ENCODE results near the gene PAFAH2. TPM values are rescaled to one million over a fixed set of nuclear protein-coding genes. Genes with fewer than 3 reads are reported as not detected.

Gene PAFAH2
- total and polyA plus RNA-seq, 12 donors = 6.6 to 32.8 (median 13.6) TPM

DNA sequence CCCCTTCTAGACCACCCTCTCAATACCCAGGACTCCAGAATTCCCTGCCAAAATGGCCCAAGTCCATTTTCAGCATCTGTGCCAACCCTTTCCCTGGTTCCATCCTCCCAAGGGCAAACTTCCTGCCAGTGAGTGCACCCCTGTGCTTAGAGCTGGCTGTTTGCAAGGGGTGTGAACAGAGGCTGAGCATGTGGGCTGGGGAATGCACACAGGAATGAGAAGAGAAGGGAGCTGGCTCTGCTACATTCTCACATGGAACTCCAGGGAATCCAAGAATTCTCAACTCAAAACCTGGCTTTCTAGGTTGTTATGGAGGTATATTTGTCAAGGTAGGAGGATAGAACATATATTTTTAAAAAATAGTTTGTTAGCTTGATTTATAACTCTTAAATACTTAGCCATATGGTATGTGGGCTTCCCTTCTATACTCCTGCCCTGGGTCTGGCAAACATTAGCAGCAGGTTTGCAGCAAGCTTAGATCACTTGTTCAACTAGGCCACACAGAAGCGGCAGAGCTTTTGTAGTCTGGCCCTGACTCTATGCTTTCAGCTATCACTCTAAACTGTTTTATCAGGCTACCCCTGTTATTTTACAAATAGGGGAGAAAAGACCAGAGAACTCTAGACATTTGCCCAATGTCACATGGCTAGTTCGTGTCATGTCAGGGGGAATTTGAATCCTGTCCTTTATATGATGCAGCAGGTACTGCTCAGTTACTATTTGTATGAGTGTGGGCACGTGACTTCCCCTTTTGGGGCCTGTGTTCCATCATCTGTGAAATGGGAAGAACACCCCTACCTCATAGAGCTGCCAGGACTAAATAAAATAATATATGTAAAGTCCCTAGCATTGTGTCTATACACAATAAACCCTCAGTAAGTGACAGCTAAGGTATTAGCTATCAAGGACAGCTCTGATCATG is 83.5 kb downstream of the PAFAH2 start:
- H3K4me1 ChIP-seq (replicated peaks in 1 of 2) = no peaks in the 10 kb centered on the region
- H3K9me3 ChIP-seq (replicated peaks in 1 of 3) = no peaks in the 10 kb centered on the region
- H3K27me3 ChIP-seq = no peaks in the 10 kb centered on the region
- TF ChIP-seq, protein P1, sequence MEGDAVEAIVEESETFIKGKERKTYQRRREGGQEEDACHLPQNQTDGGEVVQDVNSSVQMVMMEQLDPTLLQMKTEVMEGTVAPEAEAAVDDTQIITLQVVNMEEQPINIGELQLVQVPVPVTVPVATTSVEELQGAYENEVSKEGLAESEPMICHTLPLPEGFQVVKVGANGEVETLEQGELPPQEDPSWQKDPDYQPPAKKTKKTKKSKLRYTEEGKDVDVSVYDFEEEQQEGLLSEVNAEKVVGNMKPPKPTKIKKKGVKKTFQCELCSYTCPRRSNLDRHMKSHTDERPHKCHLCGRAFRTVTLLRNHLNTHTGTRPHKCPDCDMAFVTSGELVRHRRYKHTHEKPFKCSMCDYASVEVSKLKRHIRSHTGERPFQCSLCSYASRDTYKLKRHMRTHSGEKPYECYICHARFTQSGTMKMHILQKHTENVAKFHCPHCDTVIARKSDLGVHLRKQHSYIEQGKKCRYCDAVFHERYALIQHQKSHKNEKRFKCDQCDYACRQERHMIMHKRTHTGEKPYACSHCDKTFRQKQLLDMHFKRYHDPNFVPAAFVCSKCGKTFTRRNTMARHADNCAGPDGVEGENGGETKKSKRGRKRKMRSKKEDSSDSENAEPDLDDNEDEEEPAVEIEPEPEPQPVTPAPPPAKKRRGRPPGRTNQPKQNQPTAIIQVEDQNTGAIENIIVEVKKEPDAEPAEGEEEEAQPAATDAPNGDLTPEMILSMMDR (IDR thresholded peaks at IDR 0.05) = no peak
- TF ChIP-seq POLR2A (IDR thresholded peaks at IDR 0.05) = no peak
- H3K36me3 ChIP-seq (replicated peaks in 1 of 2) = no peaks in the 10 kb centered on the region
- no peak for DNase-seq
- intact Hi-C loops (cut with DNase I) = no loop called here
- no peak overlapping the region for H3K27ac ChIP-seq
- 80 to 91% (median 87%) methylated on average over 3 of the region's 3 CpGs for WGBS, 4 donors
- no peak overlapping the region for H3K4me3 ChIP-seq

DNA sequence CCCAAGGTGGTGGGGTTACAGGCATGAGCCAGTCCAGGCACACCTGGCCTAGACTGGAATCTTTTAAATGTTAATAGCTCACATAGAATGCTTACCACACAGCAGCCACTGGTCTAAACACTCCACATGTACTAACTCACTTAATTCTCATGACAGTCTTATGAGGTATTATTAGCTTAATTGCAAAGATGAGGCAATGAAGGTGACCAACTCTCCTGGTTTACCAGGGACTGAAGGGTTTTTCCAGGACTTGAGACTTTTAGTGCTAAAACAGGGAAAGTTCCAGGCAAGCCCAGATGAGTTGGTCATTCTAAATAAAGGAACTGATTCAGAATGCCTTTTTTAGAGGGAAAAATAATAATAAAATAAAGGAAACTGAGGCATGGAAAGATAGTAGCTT is 84.7 kb downstream of the PAFAH2 start:
- TF ChIP-seq, protein P1 (IDR thresholded peaks at IDR 0.05) = no peak
- no peak for TF ChIP-seq POLR2A (IDR thresholded peaks at IDR 0.05)
- no peak for DNase-seq
- no peaks in the 10 kb centered on the region for H3K36me3 ChIP-seq (replicated peaks in 1 of 2)
- no peak overlapping the region for H3K27ac ChIP-seq
- no peak overlapping the region for H3K4me3 ChIP-seq
- intact Hi-C loops (cut with DNase I) = no loop called here
- no peaks in the 10 kb centered on the region for H3K27me3 ChIP-seq
- H3K9me3 ChIP-seq (replicated peaks in 1 of 3) = no peaks in the 10 kb centered on the region
- H3K4me1 ChIP-seq (replicated peaks in 1 of 2) = no peaks in the 10 kb centered on the region

DNA sequence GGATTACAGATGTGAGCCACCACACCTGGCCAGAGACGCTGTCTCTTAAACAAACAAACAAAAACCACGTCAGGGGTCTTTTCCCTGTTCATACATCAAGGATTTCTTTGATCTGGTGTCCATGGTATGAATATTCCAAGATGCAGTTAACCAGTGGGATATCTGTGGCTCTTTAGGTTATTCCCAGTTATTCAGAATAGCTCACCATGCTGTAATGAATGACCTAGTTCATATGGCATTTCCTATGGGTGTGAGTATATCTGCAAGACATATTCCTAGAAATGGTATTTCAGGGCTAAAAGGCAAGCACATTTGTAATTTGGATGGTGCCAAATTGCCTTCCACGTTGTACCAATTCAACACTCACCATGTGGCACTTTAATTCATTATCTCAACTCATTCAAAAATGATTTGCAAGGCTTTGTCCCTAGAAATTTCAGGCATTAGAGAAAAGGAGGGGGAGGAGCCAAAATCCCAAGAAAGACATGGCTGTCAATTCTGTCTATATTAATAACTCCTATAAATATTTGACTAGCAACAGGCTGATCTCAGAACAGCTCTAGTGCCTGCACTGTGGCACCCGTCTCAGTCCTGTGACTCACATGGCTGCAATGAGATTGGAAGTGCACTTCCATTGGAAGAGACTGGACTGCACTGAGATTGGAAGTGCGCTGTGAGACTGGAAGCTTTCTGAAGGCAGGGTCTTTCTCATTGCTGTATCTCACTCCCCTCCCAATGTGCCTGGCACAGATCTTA is 85.6 kb downstream of the PAFAH2 start:
- TF ChIP-seq POLR2A (IDR thresholded peaks at IDR 0.05) = no peak
- TF ChIP-seq, protein P1 (IDR thresholded peaks at IDR 0.05) = no peak
- WGBS, 4 donors = 71 to 84% (median 77%) methylated on average over 5 of the region's 5 CpGs
- Histone ChIP-seq H3K9me3 (replicated peaks in 1 of 3) (no peaks in the 10 kb centered on the region), H3K4me3 (no peak overlapping the region), H3K27ac (no peak overlapping the region), H3K4me1 (replicated peaks in 1 of 2) (no peaks in the 10 kb centered on the region), H3K27me3 (no peaks in the 10 kb centered on the region), H3K36me3 (replicated peaks in 1 of 2) (no peaks in the 10 kb centered on the region)
- intact Hi-C loops (cut with DNase I) = no loop called here
- no peak for DNase-seq

DNA sequence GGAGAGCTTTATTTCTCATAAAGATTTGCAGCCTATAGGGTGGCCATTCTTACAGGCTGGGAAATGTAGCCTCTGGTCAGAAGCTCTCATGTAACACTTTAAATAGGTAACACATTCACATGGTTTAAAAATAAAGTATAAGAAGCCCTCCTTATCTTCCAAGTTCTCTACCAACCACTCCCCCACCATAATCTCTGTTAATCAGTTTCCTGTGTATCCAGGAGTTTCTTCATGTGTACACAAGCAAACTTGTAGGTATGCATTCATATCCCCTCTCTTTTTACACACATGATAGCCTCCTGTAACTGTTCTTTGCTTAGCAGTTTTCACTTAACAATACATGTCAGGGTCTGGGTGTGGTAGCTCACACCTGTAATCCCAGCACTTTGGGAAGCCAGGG is 86.7 kb downstream of the PAFAH2 start:
- Histone ChIP-seq H3K27me3 (no peaks in the 10 kb centered on the region), H3K9me3 (replicated peaks in 1 of 3) (no peaks in the 10 kb centered on the region), H3K4me1 (replicated peaks in 1 of 2) (peaks cover 6 to 9% of the 10 kb centered on the region in 2 donors), H3K4me3 (no peak overlapping the region), H3K27ac (no peak overlapping the region), H3K36me3 (replicated peaks in 1 of 2) (no peaks in the 10 kb centered on the region)
- no peak for DNase-seq
- intact Hi-C loops (cut with DNase I) = no loop called here
- no peak for TF ChIP-seq POLR2A (IDR thresholded peaks at IDR 0.05)
- TF ChIP-seq, protein P1 (IDR thresholded peaks at IDR 0.05) = no peak

Data from adrenal gland (tissue), 12 donors.